Aorta (tissue), 5 donors: ENCODE data around the gene MIER2. TPM values are rescaled to one million over a fixed set of nuclear protein-coding genes. Genes with fewer than 3 reads are reported as not detected.

ENCODE experiments used
- ATAC-seq: fragments of 200-7000 bp; cut with Tn5 transposase; one replicate; pipeline ENCODE4 v1.9.1; 2022; ENCODE audit warnings: moderate library complexity; ENCODE audit not compliant: low FRiP score
- DNase-seq, 2 donors: peaks; one replicate each; pipeline ENCODE4 v3.0.0-alpha.2; 2020
- H3K27ac ChIP-seq, 2 donors: one replicate each; pipeline ENCODE4 v1.5.1; 2013; ENCODE audit warnings: low read length in 2 of 2, mild to moderate bottlenecking in 2 of 2, moderate library complexity in 2 of 2, control low read depth in 1 of 2, inconsistent platforms in 1 of 2, low read depth in 1 of 2
- H3K27me3 ChIP-seq, 2 donors: one replicate each; pipeline ENCODE4 v1.6.1; 2013; ENCODE audit warnings: control low read depth in 1 of 2, low read length in 1 of 2, mild to moderate bottlenecking in 1 of 2, moderate library complexity in 1 of 2; ENCODE audit not compliant: insufficient read depth in 2 of 2, control insufficient read depth in 1 of 2
- H3K36me3 ChIP-seq, 2 donors: one replicate each; pipeline ENCODE4 v1.6.1; 2013; ENCODE audit warnings: control low read depth in 1 of 2, low read length in 1 of 2, mild to moderate bottlenecking in 1 of 2; ENCODE audit not compliant: insufficient read depth in 2 of 2, control insufficient read depth in 1 of 2
- H3K4me1 ChIP-seq, 2 donors: one replicate each; pipeline ENCODE4 v1.6.1; 2013; ENCODE audit warnings: low read length in 2 of 2, control low read depth in 1 of 2, mild to moderate bottlenecking in 1 of 2, moderate library complexity in 1 of 2; ENCODE audit not compliant: insufficient read depth in 2 of 2, control insufficient read depth in 1 of 2
- H3K4me3 ChIP-seq, 2 donors: one replicate each; pipeline ENCODE4 v1.5.1; 2013; ENCODE audit warnings: low read length in 2 of 2, control low read depth in 1 of 2, mild to moderate bottlenecking in 1 of 2
- H3K9me3 ChIP-seq: one replicate; pipeline ENCODE4 v1.6.1; 2013; ENCODE audit warnings: mild to moderate bottlenecking, low read length; ENCODE audit not compliant: control insufficient read depth
- WGBS, 2 donors: extraction: QIAGEN DNeasy Blood & Tissue Kit; methylation state at CpG; one replicate each; pipeline ENCODE4 v1.1.7; 2013; 5-methylcytosine and 5-hydroxymethylcytosine counted together
- intact Hi-C, 2 donors: fragments of 100-400 bp; cut with DNase I; formaldehyde crosslinking; loops; one replicate each; pipeline versions ENCODE4 v1.14.2 to v1.15.0; 2022
- polyA plus RNA-seq, 2 donors: library from polyadenylated mRNA; stranded (reverse); fragments of 200-250 nt; gene quantifications; one replicate each; pipeline ENCODE4 v1.2.3, GENCODE V29; 2013
- total RNA-seq, 2 donors: library from RNA; stranded (reverse); fragmentation: NEBNext Ultra II Directional; extraction: Animal tissue kit (Norgen Biotek cat#: 25700); gene quantifications; one replicate each; pipeline ENCODE4 v1.2.1, GENCODE V29; 2021
- donor health status: healthy with polysubstance abuse.
- donor health status: Bipolar disorder and iron deficiency.
- donor health status: DM: no; HTN: no; CAD: no.
- donor health status: DM: no; HTN: no; CAD: no.
- donor health status: DM: yes; HTN: yes; CAD: no.

The MIER2 gene
- total and polyA plus RNA-seq, 4 donors, result 3.3 to 31.1 (median 17.7) TPM

- H3K4me1 ChIP-seq, result no peaks in the 10 kb centered on the region
- H3K27me3 ChIP-seq, result no peaks in the 10 kb centered on the region
- no peaks in the 10 kb centered on the region for H3K36me3 ChIP-seq
- H3K9me3 ChIP-seq, result no peaks in the 10 kb centered on the region
- no peak overlapping the region for H3K4me3 ChIP-seq
- ATAC-seq, result no peak
- peak in 1 of 2 donors; percentile 29 for DNase-seq
- 68 to 73% methylated on average over 23 of the region's 23 CpGs for WGBS, 2 donors
- no peak overlapping the region for H3K27ac ChIP-seq
- intact Hi-C loops, result no loop called here
Measured at GRCh38 chr19:374183-374885, 29.7 kb upstream of the MIER2 start.

- no peak overlapping the region for H3K4me3 ChIP-seq
- peak in 1 of 2 donors; percentile 24 for DNase-seq
- ATAC-seq, result peak; percentile 19
- no peaks in the 10 kb centered on the region for H3K4me1 ChIP-seq
- no peak overlapping the region for H3K27ac ChIP-seq
- intact Hi-C loops, result no loop called here
- no peaks in the 10 kb centered on the region for H3K27me3 ChIP-seq
- no peaks in the 10 kb centered on the region for H3K36me3 ChIP-seq
- WGBS, 2 donors, result 79 to 83% methylated on average over 24 of the region's 24 CpGs
- no peaks in the 10 kb centered on the region for H3K9me3 ChIP-seq
Measured at GRCh38 chr19:373391-374182, 29.0 kb upstream of the MIER2 start.

GRCh38 chr19:372306-372890, 27.8 kb upstream of the MIER2 start:
- ATAC-seq (no peak), DNase-seq (peak in 1 of 2 donors; percentile 33)
- Histone ChIP-seq H3K4me1 (no peaks in the 10 kb centered on the region), H3K27me3 (no peaks in the 10 kb centered on the region), H3K4me3 (no peak overlapping the region), H3K36me3 (no peaks in the 10 kb centered on the region), H3K9me3 (no peaks in the 10 kb centered on the region), H3K27ac (no peak overlapping the region)
- WGBS, 2 donors, result 48 to 53% methylated on average over 14 of the region's 14 CpGs
- intact Hi-C loops, result no loop called here

DNA sequence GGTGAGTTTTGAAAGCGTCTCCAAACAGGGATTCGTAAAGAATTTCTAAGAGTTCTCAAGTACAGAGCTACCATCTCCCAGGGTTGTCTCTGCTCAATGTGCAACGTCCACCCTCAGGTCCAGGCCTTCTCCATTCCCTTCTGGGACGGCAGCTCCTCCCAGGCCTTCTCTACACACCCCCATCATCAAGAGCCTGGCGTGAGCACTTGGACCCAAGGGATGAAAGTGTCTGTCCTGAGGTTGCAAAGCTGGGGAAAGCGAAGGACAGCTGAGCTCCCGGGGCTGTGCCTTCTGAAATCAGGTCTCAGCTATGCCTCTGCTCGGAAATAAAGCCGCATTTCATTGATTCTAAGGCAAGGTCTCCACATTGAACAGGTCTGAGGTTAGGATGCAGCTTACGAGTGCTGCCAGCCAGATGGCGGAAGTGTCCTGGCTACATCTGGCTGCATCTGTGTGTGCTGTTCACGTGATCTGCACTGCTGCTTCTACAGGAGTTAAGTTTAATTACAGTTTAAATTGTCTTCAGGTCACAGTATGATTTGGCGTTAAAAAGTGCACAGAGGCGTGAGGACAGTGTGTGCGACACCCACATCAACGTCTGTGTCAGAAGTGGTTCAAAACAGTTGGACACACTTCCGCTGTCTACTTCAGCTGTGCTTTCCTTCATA, 27.0 kb upstream of the MIER2 start:
- no peak overlapping the region for H3K4me3 ChIP-seq
- DNase-seq (peak in 1 of 2 donors; percentile 17), ATAC-seq (no peak)
- no peaks in the 10 kb centered on the region for H3K9me3 ChIP-seq
- intact Hi-C loops, result no loop called here
- 70 to 73% methylated on average over 17 of the region's 17 CpGs for WGBS, 2 donors
- H3K27ac ChIP-seq, result no peak overlapping the region
- H3K4me1 ChIP-seq, result no peaks in the 10 kb centered on the region
- H3K36me3 ChIP-seq, result no peaks in the 10 kb centered on the region
- H3K27me3 ChIP-seq, result no peaks in the 10 kb centered on the region

GRCh38 chr19:370641-371330, 26.2 kb upstream of the MIER2 start:
- no peaks in the 10 kb centered on the region for H3K9me3 ChIP-seq
- no peak overlapping the region for H3K4me3 ChIP-seq
- intact Hi-C loops, result no loop called here
- H3K27ac ChIP-seq, result no peak overlapping the region
- ATAC-seq (no peak), DNase-seq (peak in 1 of 2 donors; percentile 24)
- 93% methylated on average over 43 of the region's 43 CpGs for WGBS, 2 donors
- no peaks in the 10 kb centered on the region for H3K4me1 ChIP-seq
- no peaks in the 10 kb centered on the region for H3K36me3 ChIP-seq
- no peaks in the 10 kb centered on the region for H3K27me3 ChIP-seq

- Histone ChIP-seq H3K36me3 (no peaks in the 10 kb centered on the region), H3K4me1 (no peaks in the 10 kb centered on the region), H3K27me3 (no peaks in the 10 kb centered on the region), H3K27ac (no peak overlapping the region), H3K4me3 (no peak overlapping the region), H3K9me3 (no peaks in the 10 kb centered on the region)
- ATAC-seq (no peak), DNase-seq (peak in 1 of 2 donors; percentile 30)
- intact Hi-C loops, result no loop called here
- WGBS, 2 donors, result 94 to 95% methylated on average over 14 of the region's 14 CpGs
Measured at GRCh38 chr19:369876-370275, 25.3 kb upstream of the MIER2 start.

- Histone ChIP-seq H3K36me3 (no peaks in the 10 kb centered on the region), H3K4me3 (no peak overlapping the region), H3K4me1 (no peaks in the 10 kb centered on the region), H3K27ac (no peak overlapping the region), H3K9me3 (no peaks in the 10 kb centered on the region), H3K27me3 (no peaks in the 10 kb centered on the region)
- intact Hi-C loops, result no loop called here
- peak in 1 of 2 donors; percentile 14 for DNase-seq
- 86 to 89% methylated on average over 13 of the region's 13 CpGs for WGBS, 2 donors
- ATAC-seq, result no peak
Measured at GRCh38 chr19:369256-369655, 24.7 kb upstream of the MIER2 start.

DNA sequence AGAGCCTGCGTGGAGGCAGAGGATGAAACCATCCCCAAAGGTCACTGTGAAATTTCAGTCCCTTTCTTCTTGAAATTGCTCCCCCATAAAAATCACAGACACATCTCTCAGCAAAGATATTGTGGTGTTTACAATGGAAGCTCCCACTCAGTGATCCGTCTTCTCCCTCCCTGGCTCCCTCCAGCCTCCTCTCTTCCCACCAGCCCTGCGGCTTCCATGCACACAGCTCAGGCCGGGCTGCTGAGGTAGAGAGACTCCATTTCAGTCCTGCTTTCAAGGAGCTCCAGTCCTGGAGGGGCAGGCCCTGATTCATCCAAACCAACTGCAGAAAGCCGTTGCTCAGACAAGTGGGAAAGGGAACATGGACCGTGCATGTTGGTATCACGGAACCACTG, 24.0 kb upstream of the MIER2 start:
- Histone ChIP-seq H3K9me3 (no peaks in the 10 kb centered on the region), H3K27me3 (no peaks in the 10 kb centered on the region), H3K36me3 (no peaks in the 10 kb centered on the region), H3K4me3 (no peak overlapping the region), H3K4me1 (no peaks in the 10 kb centered on the region), H3K27ac (no peak overlapping the region)
- DNase-seq, result no peak
- ATAC-seq, result no peak
- WGBS, 2 donors, result 51 to 63% methylated on average over 7 of the region's 7 CpGs
- intact Hi-C loops, result no loop called here
